HCT116 (cell line): ENCODE results near the gene AHCTF1. TPM values are rescaled to one million over a fixed set of nuclear protein-coding genes. Genes with fewer than 3 reads are reported as not detected.

Experiments
- ATAC-seq: fragments of 200-7000 bp; cut with Tn5 transposase; 2 replicates; pipeline ENCODE4 v1.9.1; 2020; ENCODE audit warnings: mild to moderate bottlenecking, moderate library complexity
- BruUV-seq: library from RNA; stranded (reverse); fragments of 400-500 nt; replicated peaks from 2 replicates; lab custom pipeline; 2021; lab: Mats Ljungman, UMichigan
- CTCF ChIA-PET: fragments of 300-600 bp; sonication (Branson Sonifier 250); formaldehyde crosslinking; loops from one replicate; lab custom pipeline; 2021; ENCODE audit warnings: antibody characterized with exemption; lab: Charles Lee
- POLR2A ChIA-PET: fragments of 300-600, 350-600 bp; sonication (Branson Sonifier 250); formaldehyde crosslinking; loops from one replicate; lab custom pipeline; 2021; ENCODE audit warnings: antibody characterized with exemption; lab: Charles Lee
- RAD21 ChIA-PET, 2 experiments: fragments of 300-600 bp; sonication (Branson Sonifier 250); formaldehyde crosslinking; loops; one replicate each; lab custom pipeline; 2023; ENCODE audit warnings: low total read pairs in 2 of 2; ENCODE audit not compliant: uncharacterized antibody in 2 of 2, unreplicated experiment in 2 of 2, low non-redundant PET in 1 of 2; lab: Charles Lee
- DNase-seq: peaks from one replicate; pipeline ENCODE4 v3.0.0-alpha.2; 2010; ENCODE audit warnings: low read depth, low spot score
- H2AFZ ChIP-seq: fragments of 200-600 bp; shearing (Covaris generic), sonication (generic); 2 replicates; pipeline ENCODE4 v1.6.1; 2017; ENCODE audit warnings: low read depth, mixed run types, mixed read lengths, antibody characterized with exemption, low read length; ENCODE audit not compliant: poor library complexity, severe bottlenecking
- H3K27ac ChIP-seq: 2 replicates; pipeline ENCODE4 v1.5.1; 2012; ENCODE audit warnings: low read depth, low read length
- H3K27me3 ChIP-seq: fragments of 200-600 bp; sonication (generic); 2 replicates; pipeline ENCODE4 v1.6.1; 2016; ENCODE audit warnings: mixed run types, low read length, mixed read lengths; ENCODE audit not compliant: insufficient read depth
- H3K36me3 ChIP-seq, 2 experiments: fragments of 200-500 bp in 1 of 2; fragments of 200-600 bp in 1 of 2; sonication (Bioruptor generic) in 1 of 2; sonication (generic) in 1 of 2; 2 replicates each; pipeline versions ENCODE4 v1.5.1 to v1.6.1; 2014 to 2016; ENCODE audit warnings: low read length in 2 of 2, inconsistent platforms in 1 of 2, mixed read lengths in 1 of 2, mixed run types in 1 of 2; ENCODE audit not compliant: insufficient read depth in 2 of 2, control insufficient read depth in 1 of 2
- H3K4me1 ChIP-seq, 2 experiments: fragments of 200-600 bp in 1 of 2; sonication (generic) in 1 of 2; 2 replicates each; pipeline versions ENCODE4 v1.5.1 to v1.6.1; 2012 to 2017; ENCODE audit warnings: low read length in 2 of 2, inconsistent platforms in 1 of 2, mild to moderate bottlenecking in 1 of 2, mixed read lengths in 1 of 2, mixed run types in 1 of 2, moderate library complexity in 1 of 2; ENCODE audit not compliant: insufficient read depth in 2 of 2, control insufficient read depth in 1 of 2
- H3K4me2 ChIP-seq: fragments of 200-600 bp; sonication (generic); 2 replicates; pipeline ENCODE4 v1.6.1; 2017; ENCODE audit warnings: mixed run types, low read length, mixed read lengths
- H3K4me3 ChIP-seq, 2 experiments: fragments of 200-600 bp in 1 of 2; sonication (generic) in 1 of 2; replicated peaks in 1 of 2; 2 replicates each; pipeline ENCODE4 v1.5.1; 2011 to 2016; ENCODE audit warnings: low read length in 2 of 2, control low read depth in 1 of 2, low read depth in 1 of 2, mild to moderate bottlenecking in 1 of 2, mixed read lengths in 1 of 2, mixed run types in 1 of 2
- H3K79me2 ChIP-seq: fragments of 200-600 bp; sonication (generic); 2 replicates; pipeline ENCODE4 v1.6.1; 2017; ENCODE audit warnings: mild to moderate bottlenecking, mixed run types, low read length, moderate library complexity, mixed read lengths; ENCODE audit not compliant: insufficient read depth
- H3K9ac ChIP-seq: fragments of 200-600 bp; sonication (generic); 2 replicates; pipeline ENCODE4 v1.6.1; 2016; ENCODE audit warnings: low read length, mixed read lengths
- H3K9me2 ChIP-seq: fragments of 200-600 bp; sonication (generic), shearing (Covaris generic); 2 replicates; pipeline ENCODE4 v1.6.1; 2017; ENCODE audit warnings: mixed run types, mild to moderate bottlenecking, moderate library complexity; ENCODE audit not compliant: insufficient read depth
- H3K9me3 ChIP-seq, 2 experiments: fragments of 200-500 bp in 1 of 2; fragments of 200-600 bp in 1 of 2; sonication (Bioruptor generic) in 1 of 2; sonication (generic) in 1 of 2; 2 replicates each; pipeline ENCODE4 v1.6.1; 2014 to 2017; ENCODE audit warnings: low read length in 2 of 2, mixed read lengths in 2 of 2, inconsistent platforms in 1 of 2, low read depth in 1 of 2, mild to moderate bottlenecking in 1 of 2, mixed run types in 1 of 2, moderate library complexity in 1 of 2; ENCODE audit not compliant: control insufficient read depth in 1 of 2, insufficient read depth in 1 of 2
- H4K20me1 ChIP-seq: fragments of 200-600 bp; sonication (generic), shearing (Covaris generic); 2 replicates; pipeline ENCODE4 v1.6.1; 2017; ENCODE audit warnings: mixed run types, mild to moderate bottlenecking, moderate library complexity; ENCODE audit not compliant: insufficient read depth
- CBX3 ChIP-seq: IDR thresholded peaks from 2 replicates; pipeline ENCODE4 v1.6.1; 2012; ENCODE audit warnings: low read depth
- CEBPB ChIP-seq: IDR thresholded peaks from 2 replicates; pipeline ENCODE4 v1.6.1; 2012; ENCODE audit warnings: low read depth
- EGR1 ChIP-seq: IDR thresholded peaks from 2 replicates; pipeline ENCODE4 v1.6.1; 2012; ENCODE audit warnings: low read depth
- EZH2 ChIP-seq: fragments of 200-600 bp; sonication (generic); IDR thresholded peaks from 2 replicates; pipeline ENCODE4 v1.6.1; 2017; ENCODE audit warnings: antibody characterized with exemption, mixed run types
- POLR2AphosphoS5 ChIP-seq: IDR thresholded peaks from 2 replicates; pipeline ENCODE4 v1.6.1; 2011; ENCODE audit warnings: mild to moderate bottlenecking, low read depth, low read length, moderate library complexity
- SIN3A ChIP-seq: IDR thresholded peaks from 2 replicates; pipeline ENCODE4 v1.6.1; 2012; ENCODE audit warnings: low read depth
- TCF7L2 ChIP-seq: IDR thresholded peaks from 2 replicates; pipeline ENCODE4 v1.7.0; 2011; ENCODE audit warnings: borderline replicate concordance, inconsistent platforms; ENCODE audit not compliant: insufficient read depth, insufficient read length; ENCODE audit errors: extremely low read depth
- ZFX ChIP-seq: fragments of 450-650 bp; IDR thresholded peaks from 2 replicates; pipeline ENCODE4 v1.6.1; 2017
- ZNF274 ChIP-seq: fragments of 200-500 bp; sonication (Bioruptor generic); IDR thresholded peaks from 2 replicates; pipeline ENCODE4 v1.6.1; 2014; ENCODE audit warnings: mild to moderate bottlenecking, low read depth, low read length, inconsistent platforms
- intact Hi-C: fragments of 100-400 bp; cut with micrococcal nuclease; formaldehyde crosslinking; loops from 2 replicates; pipeline ENCODE4 v1.10.0; 2022
- total RNA-seq: library from RNA; stranded (reverse); gene quantifications from one replicate; pipeline ENCODE4 v1.2.1, GENCODE V29; 2021; ENCODE audit not compliant: unreplicated experiment
- TF ChIP-seq, protein P1 (sequence below): IDR thresholded peaks from 2 replicates; pipeline ENCODE4 v1.6.1; 2011; ENCODE audit warnings: mild to moderate bottlenecking, low read length, moderate library complexity; ENCODE audit not compliant: insufficient replicate concordance; ENCODE audit errors: extremely low read depth
- TF ChIP-seq, protein P2 (sequence below): IDR thresholded peaks from 2 replicates; pipeline ENCODE4 v1.6.1; 2012
- TF ChIP-seq, protein P3 (sequence below), 3 experiments: fragments of 200-600 bp in 1 of 3; sonication (generic) in 1 of 3; IDR thresholded peaks in 2 of 3; conservative IDR thresholded peaks in 1 of 3; 2 replicates each; pipeline ENCODE4 v1.5.1; 2012 to 2017; ENCODE audit warnings: low read depth in 2 of 3, low read length in 2 of 3, antibody characterized with exemption in 1 of 3, borderline replicate concordance in 1 of 3, control low read depth in 1 of 3, mild to moderate bottlenecking in 1 of 3, mixed read lengths in 1 of 3, mixed run types in 1 of 3, moderate library complexity in 1 of 3; ENCODE audit not compliant: insufficient read depth in 1 of 3
- TF ChIP-seq, protein P4 (sequence below): IDR thresholded peaks from 2 replicates; pipeline ENCODE4 v1.6.1; 2012; ENCODE audit warnings: low read depth

Gene AHCTF1
- total RNA-seq, 1 experiment from 2014 or later, result 56.2 TPM

DNA sequence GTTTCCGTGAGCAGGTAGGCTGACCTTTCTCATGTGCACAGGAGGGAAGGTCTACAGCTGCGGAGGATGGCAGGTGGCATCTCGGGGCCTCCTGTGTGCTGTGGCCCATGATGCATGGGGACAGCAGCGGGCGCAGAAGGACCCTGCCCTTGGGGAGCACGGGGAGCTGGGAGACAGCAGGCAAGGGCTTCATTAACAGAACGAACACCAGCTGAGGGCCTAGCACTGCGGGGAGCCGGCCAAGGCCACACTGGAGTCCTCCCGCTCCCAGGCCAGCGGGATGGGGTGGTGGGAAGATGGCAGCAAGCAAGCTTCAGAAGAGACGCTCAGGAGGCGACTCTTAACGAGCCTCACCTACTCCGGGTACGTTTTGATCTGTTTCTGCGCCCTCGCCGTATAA, 140.9 kb downstream of the AHCTF1 start:
- Histone ChIP-seq H2AFZ (no peak overlapping the region), H3K4me2 (no peak overlapping the region), H3K36me3 (no peaks in the 10 kb centered on the region), H3K27ac (no peak overlapping the region), H3K27me3 (no peaks in the 10 kb centered on the region), H3K9me3 (no peaks in the 10 kb centered on the region; a peak in 1 of 4 replicates), H3K79me2 (no peaks in the 10 kb centered on the region), H3K9ac (no peak overlapping the region), H3K4me1 (no peaks in the 10 kb centered on the region), H4K20me1 (no peaks in the 10 kb centered on the region), H3K9me2 (no peaks in the 10 kb centered on the region), H3K4me3 (no peak overlapping the region)
- ATAC-seq (no peak), DNase-seq (no peak)
- ChIA-PET RAD21 (no interaction called here), CTCF (no interaction called here), POLR2A (no interaction called here)
- TF ChIP-seq EGR1, result no peak
- intact Hi-C loops, result no loop called here
- BruUV-seq, result no TSS peak

DNA sequence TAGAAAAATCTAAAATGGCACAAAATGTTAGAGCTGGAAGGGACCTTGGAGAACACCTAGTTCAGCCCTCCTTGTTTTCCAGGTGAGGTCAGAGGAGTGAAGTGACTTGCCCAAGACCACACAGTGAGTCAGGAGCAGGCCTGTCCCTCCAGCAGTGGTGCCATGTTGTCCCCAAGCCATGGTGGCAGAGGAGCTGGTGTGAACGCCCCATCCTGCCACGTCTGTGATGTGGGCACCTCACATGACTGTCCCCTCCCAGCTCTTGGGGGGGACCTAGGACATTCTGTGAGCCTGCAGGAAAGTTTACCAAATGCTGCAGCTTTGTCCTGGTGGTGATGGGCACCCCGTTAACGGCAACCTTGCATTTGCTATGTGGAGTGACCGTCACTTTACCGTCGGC, 141.4 kb downstream of the AHCTF1 start:
- ATAC-seq (no peak), DNase-seq (no peak)
- intact Hi-C loops, result no loop called here
- Histone ChIP-seq H3K4me3 (no peak overlapping the region), H3K9me3 (peaks cover 0 to 4% of the 10 kb centered on the region in 2 experiments; a peak in 2 of 4 replicates), H3K4me2 (no peak overlapping the region), H3K27me3 (no peaks in the 10 kb centered on the region), H2AFZ (no peak overlapping the region), H3K36me3 (no peaks in the 10 kb centered on the region), H3K27ac (no peak overlapping the region), H3K9me2 (no peaks in the 10 kb centered on the region), H3K9ac (no peak overlapping the region), H3K4me1 (no peaks in the 10 kb centered on the region), H3K79me2 (no peaks in the 10 kb centered on the region), H4K20me1 (no peaks in the 10 kb centered on the region)
- no TSS peak for BruUV-seq
- ChIA-PET CTCF (no interaction called here), POLR2A (no interaction called here), RAD21 (no interaction called here)
- TF ChIP-seq ZFX (no peak), ZNF274 (no peak), CBX3 (no peak), POLR2AphosphoS5 (no peak), EGR1 (no peak), TCF7L2 (no peak), CEBPB (no peak), EZH2 (no peak), SIN3A (no peak)
- TF ChIP-seq, protein P1, sequence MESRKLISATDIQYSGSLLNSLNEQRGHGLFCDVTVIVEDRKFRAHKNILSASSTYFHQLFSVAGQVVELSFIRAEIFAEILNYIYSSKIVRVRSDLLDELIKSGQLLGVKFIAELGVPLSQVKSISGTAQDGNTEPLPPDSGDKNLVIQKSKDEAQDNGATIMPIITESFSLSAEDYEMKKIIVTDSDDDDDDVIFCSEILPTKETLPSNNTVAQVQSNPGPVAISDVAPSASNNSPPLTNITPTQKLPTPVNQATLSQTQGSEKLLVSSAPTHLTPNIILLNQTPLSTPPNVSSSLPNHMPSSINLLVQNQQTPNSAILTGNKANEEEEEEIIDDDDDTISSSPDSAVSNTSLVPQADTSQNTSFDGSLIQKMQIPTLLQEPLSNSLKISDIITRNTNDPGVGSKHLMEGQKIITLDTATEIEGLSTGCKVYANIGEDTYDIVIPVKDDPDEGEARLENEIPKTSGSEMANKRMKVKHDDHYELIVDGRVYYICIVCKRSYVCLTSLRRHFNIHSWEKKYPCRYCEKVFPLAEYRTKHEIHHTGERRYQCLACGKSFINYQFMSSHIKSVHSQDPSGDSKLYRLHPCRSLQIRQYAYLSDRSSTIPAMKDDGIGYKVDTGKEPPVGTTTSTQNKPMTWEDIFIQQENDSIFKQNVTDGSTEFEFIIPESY, result no peak
- TF ChIP-seq, protein P2, sequence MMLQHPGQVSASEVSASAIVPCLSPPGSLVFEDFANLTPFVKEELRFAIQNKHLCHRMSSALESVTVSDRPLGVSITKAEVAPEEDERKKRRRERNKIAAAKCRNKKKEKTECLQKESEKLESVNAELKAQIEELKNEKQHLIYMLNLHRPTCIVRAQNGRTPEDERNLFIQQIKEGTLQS, result no peak
- TF ChIP-seq, protein P3, sequence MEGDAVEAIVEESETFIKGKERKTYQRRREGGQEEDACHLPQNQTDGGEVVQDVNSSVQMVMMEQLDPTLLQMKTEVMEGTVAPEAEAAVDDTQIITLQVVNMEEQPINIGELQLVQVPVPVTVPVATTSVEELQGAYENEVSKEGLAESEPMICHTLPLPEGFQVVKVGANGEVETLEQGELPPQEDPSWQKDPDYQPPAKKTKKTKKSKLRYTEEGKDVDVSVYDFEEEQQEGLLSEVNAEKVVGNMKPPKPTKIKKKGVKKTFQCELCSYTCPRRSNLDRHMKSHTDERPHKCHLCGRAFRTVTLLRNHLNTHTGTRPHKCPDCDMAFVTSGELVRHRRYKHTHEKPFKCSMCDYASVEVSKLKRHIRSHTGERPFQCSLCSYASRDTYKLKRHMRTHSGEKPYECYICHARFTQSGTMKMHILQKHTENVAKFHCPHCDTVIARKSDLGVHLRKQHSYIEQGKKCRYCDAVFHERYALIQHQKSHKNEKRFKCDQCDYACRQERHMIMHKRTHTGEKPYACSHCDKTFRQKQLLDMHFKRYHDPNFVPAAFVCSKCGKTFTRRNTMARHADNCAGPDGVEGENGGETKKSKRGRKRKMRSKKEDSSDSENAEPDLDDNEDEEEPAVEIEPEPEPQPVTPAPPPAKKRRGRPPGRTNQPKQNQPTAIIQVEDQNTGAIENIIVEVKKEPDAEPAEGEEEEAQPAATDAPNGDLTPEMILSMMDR (IDR thresholded peaks at IDR 0.05 in 2 of 3, conservative IDR thresholded peaks at IDR 0.05 in 1 of 3; ENCODE audit: borderline replicate concordance in 1 of 3, insufficient read depth in 1 of 3, low read depth in 2 of 3, low read length in 2 of 3), result no peak
- TF ChIP-seq, protein P4, sequence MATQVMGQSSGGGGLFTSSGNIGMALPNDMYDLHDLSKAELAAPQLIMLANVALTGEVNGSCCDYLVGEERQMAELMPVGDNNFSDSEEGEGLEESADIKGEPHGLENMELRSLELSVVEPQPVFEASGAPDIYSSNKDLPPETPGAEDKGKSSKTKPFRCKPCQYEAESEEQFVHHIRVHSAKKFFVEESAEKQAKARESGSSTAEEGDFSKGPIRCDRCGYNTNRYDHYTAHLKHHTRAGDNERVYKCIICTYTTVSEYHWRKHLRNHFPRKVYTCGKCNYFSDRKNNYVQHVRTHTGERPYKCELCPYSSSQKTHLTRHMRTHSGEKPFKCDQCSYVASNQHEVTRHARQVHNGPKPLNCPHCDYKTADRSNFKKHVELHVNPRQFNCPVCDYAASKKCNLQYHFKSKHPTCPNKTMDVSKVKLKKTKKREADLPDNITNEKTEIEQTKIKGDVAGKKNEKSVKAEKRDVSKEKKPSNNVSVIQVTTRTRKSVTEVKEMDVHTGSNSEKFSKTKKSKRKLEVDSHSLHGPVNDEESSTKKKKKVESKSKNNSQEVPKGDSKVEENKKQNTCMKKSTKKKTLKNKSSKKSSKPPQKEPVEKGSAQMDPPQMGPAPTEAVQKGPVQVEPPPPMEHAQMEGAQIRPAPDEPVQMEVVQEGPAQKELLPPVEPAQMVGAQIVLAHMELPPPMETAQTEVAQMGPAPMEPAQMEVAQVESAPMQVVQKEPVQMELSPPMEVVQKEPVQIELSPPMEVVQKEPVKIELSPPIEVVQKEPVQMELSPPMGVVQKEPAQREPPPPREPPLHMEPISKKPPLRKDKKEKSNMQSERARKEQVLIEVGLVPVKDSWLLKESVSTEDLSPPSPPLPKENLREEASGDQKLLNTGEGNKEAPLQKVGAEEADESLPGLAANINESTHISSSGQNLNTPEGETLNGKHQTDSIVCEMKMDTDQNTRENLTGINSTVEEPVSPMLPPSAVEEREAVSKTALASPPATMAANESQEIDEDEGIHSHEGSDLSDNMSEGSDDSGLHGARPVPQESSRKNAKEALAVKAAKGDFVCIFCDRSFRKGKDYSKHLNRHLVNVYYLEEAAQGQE, result no peak
